GM12878 (cell line): ENCODE measurements around the gene CAPN2. TPM values are rescaled to one million over a fixed set of nuclear protein-coding genes. Genes with fewer than 3 reads are reported as not detected.

Experiments
- ATAC-seq: fragments of 200-7000 bp; cut with Tn5 transposase; 3 replicates; pipeline ENCODE4 v1.9.1; 2020; ENCODE audit warnings: mild to moderate bottlenecking, moderate library complexity
- BruUV-seq: library from RNA; stranded (reverse); fragments of 400-500 nt; replicated peaks from 2 replicates; lab custom pipeline; 2021; lab: Mats Ljungman, UMichigan
- CTCF ChIA-PET: fragments of 300-600 bp; sonication (Branson Sonifier 250); formaldehyde crosslinking; extraction: SDS; loops from one replicate; lab custom pipeline; 2021; ENCODE audit warnings: inconsistent platforms; lab: Yijun Ruan, JAX
- POLR2A ChIA-PET: fragments of 350-600 bp; formaldehyde crosslinking; extraction: SDS; loops from one replicate; lab custom pipeline; 2021; ENCODE audit warnings: inconsistent platforms; lab: Charles Lee
- RAD21 ChIA-PET: fragments of 300-600 bp; sonication (Branson Sonifier 250); formaldehyde crosslinking; loops from one replicate; lab custom pipeline; 2023; ENCODE audit warnings: antibody characterized with exemption; ENCODE audit not compliant: unreplicated experiment; lab: Charles Lee
- SMC1A ChIA-PET: fragments of 300-600 bp; sonication (Branson Sonifier 250); formaldehyde crosslinking; loops from one replicate; lab custom pipeline; 2023; ENCODE audit not compliant: unreplicated experiment, uncharacterized antibody; lab: Charles Lee
- DNase-seq: peaks from one replicate; pipeline ENCODE4 v3.0.0-alpha.2; 2011; ENCODE audit warnings: low read depth, low spot score
- FAIRE-seq: peaks from 3 replicates; lab custom pipeline; 2011; peaks lifted over from hg19 to GRCh38; lab: Jason Lieb, UNC
- H2AFZ ChIP-seq: 2 replicates; pipeline ENCODE4 v1.6.0; 2011; ENCODE audit warnings: low read depth, low read length, control low read depth; ENCODE audit not compliant: control insufficient read depth
- H3K27ac ChIP-seq: 2 replicates; pipeline ENCODE4 v1.5.1; 2011; ENCODE audit warnings: control low read depth; ENCODE audit not compliant: control insufficient read depth, insufficient read depth
- H3K27me3 ChIP-seq, 2 experiments: replicated peaks in 1 of 2; 2 replicates each; pipeline versions ENCODE4 v1.6.0 to v1.6.1; 2011; ENCODE audit warnings: low read length in 1 of 2; ENCODE audit not compliant: control insufficient read depth in 2 of 2, insufficient read depth in 2 of 2
- H3K36me3 ChIP-seq, 2 experiments: 2 replicates each; pipeline ENCODE4 v1.5.1; 2011; ENCODE audit warnings: low read length in 1 of 2; ENCODE audit not compliant: control insufficient read depth in 2 of 2, insufficient read depth in 2 of 2
- H3K4me1 ChIP-seq: 2 replicates; pipeline ENCODE4 v1.6.1; 2011; ENCODE audit warnings: mild to moderate bottlenecking, low read length, moderate library complexity, mixed read lengths; ENCODE audit not compliant: control insufficient read depth, insufficient read depth
- H3K4me2 ChIP-seq: 2 replicates; pipeline ENCODE4 v1.6.0; 2011; ENCODE audit warnings: control low read depth; ENCODE audit not compliant: control insufficient read depth, insufficient read depth
- H3K4me3 ChIP-seq: fragments of 200-600 bp; sonication (generic); 2 replicates; pipeline ENCODE4 v1.5.1; 2016
- H3K79me2 ChIP-seq: 2 replicates; pipeline ENCODE4 v1.6.0; 2011; ENCODE audit warnings: low read length; ENCODE audit not compliant: control insufficient read depth, insufficient read depth
- H3K9ac ChIP-seq: 2 replicates; pipeline ENCODE4 v1.8.0; 2011; ENCODE audit warnings: low read length, control low read depth, mixed read lengths; ENCODE audit not compliant: control insufficient read depth, insufficient read depth
- H3K9me3 ChIP-seq: replicated peaks from 3 replicates; pipeline ENCODE4 v1.5.1; 2011; ENCODE audit warnings: mild to moderate bottlenecking, low read length; ENCODE audit not compliant: control insufficient read depth, insufficient read depth
- H4K20me1 ChIP-seq: 2 replicates; pipeline ENCODE4 v1.6.0; 2011; ENCODE audit not compliant: control insufficient read depth, insufficient read depth
- CHD4 ChIP-seq: fragments of 200-600 bp; sonication (generic); IDR thresholded peaks from 2 replicates; pipeline ENCODE4 v1.6.1; 2016; ENCODE audit warnings: mild to moderate bottlenecking
- EGR1 ChIP-seq, 2 experiments: IDR thresholded peaks; 1 replicate in 1 of 2; 2 replicates in 1 of 2; pipeline ENCODE4 v1.6.1; 2011 to 2012; ENCODE audit warnings: low read depth in 2 of 2, low read length in 2 of 2, borderline replicate concordance in 1 of 2, mild to moderate bottlenecking in 1 of 2, moderate library complexity in 1 of 2
- GABPA ChIP-seq: IDR thresholded peaks from 2 replicates; pipeline ENCODE4 v1.6.1; 2014; ENCODE audit warnings: antibody characterized with exemption, low read depth, mild to moderate bottlenecking, inconsistent platforms
- GATAD2B ChIP-seq: fragments of 450-650 bp; conservative IDR thresholded peaks from 2 replicates; pipeline ENCODE4 v1.6.1; 2017; ENCODE audit warnings: low read depth, mild to moderate bottlenecking, moderate library complexity
- HSF1 ChIP-seq: fragments of 150-350 bp; IDR thresholded peaks from 2 replicates; pipeline ENCODE4 v1.6.1; 2014; ENCODE audit warnings: mild to moderate bottlenecking, low read depth, low read length
- IKZF2 ChIP-seq, 2 experiments: fragments of 450-650 bp; IDR thresholded peaks; 2 replicates each; pipeline ENCODE4 v1.6.1; 2017; ENCODE audit warnings: mild to moderate bottlenecking in 2 of 2, moderate library complexity in 2 of 2
- IRF4 ChIP-seq: IDR thresholded peaks from 2 replicates; pipeline ENCODE4 v1.6.1; 2011; ENCODE audit warnings: low read depth, low read length
- LARP7 ChIP-seq: fragments of 450-650 bp; IDR thresholded peaks from 2 replicates; pipeline ENCODE4 v1.6.1; 2017; ENCODE audit warnings: mild to moderate bottlenecking
- NBN ChIP-seq: fragments of 450-650 bp; IDR thresholded peaks from 2 replicates; pipeline ENCODE4 v1.6.1; 2016
- NR2C1 ChIP-seq: fragments of 450-650 bp; IDR thresholded peaks from 2 replicates; pipeline ENCODE4 v1.6.1; 2017; ENCODE audit warnings: antibody characterized with exemption, mild to moderate bottlenecking, moderate library complexity
- NRF1 ChIP-seq: conservative IDR thresholded peaks from 2 replicates; pipeline ENCODE4 v1.6.1; 2011; ENCODE audit warnings: mild to moderate bottlenecking, low read depth, low read length, improper control_type of control experiment
- SIN3A ChIP-seq: IDR thresholded peaks from 2 replicates; pipeline ENCODE4 v1.6.1; 2012; ENCODE audit warnings: low read depth, low read length, improper control_type of control experiment
- SMARCA5 ChIP-seq: fragments of 450-650 bp; IDR thresholded peaks from 2 replicates; pipeline ENCODE4 v1.6.1; 2017; ENCODE audit warnings: mild to moderate bottlenecking
- SRF ChIP-seq, 2 experiments: IDR thresholded peaks; 2 replicates each; pipeline ENCODE4 v1.6.1; 2011; ENCODE audit warnings: low read depth in 2 of 2, low read length in 2 of 2, mild to moderate bottlenecking in 1 of 2, moderate library complexity in 1 of 2
- TCF3 ChIP-seq: IDR thresholded peaks from 2 replicates; pipeline ENCODE4 v1.6.1; 2012; ENCODE audit warnings: low read depth, mild to moderate bottlenecking, low read length, borderline replicate concordance; ENCODE audit not compliant: insufficient read depth
- ZBED1 ChIP-seq: IDR thresholded peaks from 2 replicates; pipeline ENCODE4 v1.6.1; 2016; ENCODE audit warnings: borderline replicate concordance
- ZNF207 ChIP-seq: fragments of 450-650 bp; IDR thresholded peaks from 2 replicates; pipeline ENCODE4 v1.6.1; 2014; ENCODE audit warnings: antibody characterized with exemption, mild to moderate bottlenecking, borderline replicate concordance
- ZNF687 ChIP-seq: fragments of 450-650 bp; IDR thresholded peaks from 2 replicates; pipeline ENCODE4 v1.6.1; 2017; ENCODE audit warnings: mild to moderate bottlenecking, moderate library complexity
- WGBS: methylation state at CpG from one replicate; pipeline ENCODE4 v1.1.6; 2016; ENCODE audit warnings: low lambda C conversion rate; ENCODE audit not compliant: insufficient replicate concordance, insufficient coverage; ENCODE audit errors: missing lambda C conversion rate; 5-methylcytosine and 5-hydroxymethylcytosine counted together
- in situ Hi-C: fragments of 300-500 bp; cut with MboI; formaldehyde crosslinking; loops from 9 replicates; pipeline ENCODE4 v1.14.3; 2018; ENCODE audit warnings: mixed read lengths
- intact Hi-C: fragments of 100-400 bp; cut with micrococcal nuclease; formaldehyde crosslinking; loops from one replicate; pipeline ENCODE4 v1.14.2; 2022; ENCODE audit not compliant: unreplicated experiment
- polyA plus RNA-seq, 11 experiments: library from polyadenylated mRNA; depleted of rRNA in 4 of 11; unstranded in 6 of 11; stranded (reverse) in 5 of 11; fragments of >200 nt; fragmentation: Nextera tagmentation in 4 of 11; fragmentation: Illumina TruSeq in 1 of 11; extraction: Ambion mirVana in 4 of 11; extraction: Trizol in 1 of 11; gene quantifications; 1 replicate in 1 of 11; 2 replicates in 10 of 11; pipeline versions ENCODE4 v1.2.1 to v1.2.3, GENCODE V29; 2011 to 2016; ENCODE audit warnings: inconsistent platforms in 2 of 11, missing spikeins in 2 of 11, low read depth in 1 of 11
- total RNA-seq, 4 experiments: library from RNA; depleted of rRNA in 3 of 4; stranded (reverse); fragments of >200 nt in 3 of 4; fragmentation: Illumina TruSeq in 1 of 4; extraction: Trizol in 1 of 4; gene quantifications; 2 replicates each; pipeline versions ENCODE4 v1.2.1 to v1.2.3, GENCODE V29; 2013 to 2021

Gene CAPN2
- total and polyA plus RNA-seq, 10 of the 15 experiments (the other 5 are each of a cell fraction or from before 2014, with no cell fraction given), result 6.0 to 21.4 (median 16.6) TPM

GRCh38 chr1:223788746-223789415 lies 76.5 kb downstream of the CAPN2 start (continued):
- TF ChIP-seq ZNF687 (no peak), NBN (no peak), HSF1 (no peak)

GRCh38 chr1:223792046-223792445 lies 79.7 kb downstream of the CAPN2 start:
- Histone ChIP-seq H3K27me3 (no peaks in the 10 kb centered on the region), H3K4me3 (no peak overlapping the region), H3K4me1 (no peaks in the 10 kb centered on the region), H3K9me3 (no peaks in the 10 kb centered on the region), H3K36me3 (no peaks in the 10 kb centered on the region; a peak in 3 of 4 replicates), H3K4me2 (no peak overlapping the region), H3K9ac (no peak overlapping the region), H3K79me2 (no peaks in the 10 kb centered on the region), H4K20me1 (no peaks in the 10 kb centered on the region), H2AFZ (no peak overlapping the region), H3K27ac (no peak overlapping the region)
- SMC1A ChIA-PET, result interaction anchor here (0.7 to 1.0 kb wide), 2 partner anchors 93 to 863 kb away, joined by 3 read pairs; no protein-coding TSS in a partner anchor
- FAIRE-seq (no peak), ATAC-seq (no peak), DNase-seq (no peak)
- intact Hi-C loops (no loop called here), in situ Hi-C loops (no loop called here)
- POLR2A ChIA-PET, result no interaction called here
- CTCF ChIA-PET, result interaction anchor here (1.3 kb wide), 1 partner anchor 11 kb away, joined by 3 read pairs; no protein-coding TSS in a partner anchor
- no peak for TF ChIP-seq GATAD2B
- TF ChIP-seq LARP7, result no peak
- TF ChIP-seq ZNF207, result no peak
- no peak for TF ChIP-seq SRF (IDR thresholded peaks at IDR 0.05; ENCODE audit: low read depth in 2 of 2, low read length in 2 of 2)
- no peak for TF ChIP-seq CHD4
- no peak for TF ChIP-seq NR2C1
- TF ChIP-seq GABPA, result no peak
- no peak for TF ChIP-seq ZBED1
- no peak for TF ChIP-seq SIN3A
- no peak for TF ChIP-seq NRF1
- no peak for TF ChIP-seq SMARCA5
- no peak for TF ChIP-seq EGR1 (IDR thresholded peaks at IDR 0.05; ENCODE audit: borderline replicate concordance in 1 of 2, low read depth in 2 of 2, low read length in 2 of 2)
- no peak for TF ChIP-seq IKZF2 (IDR thresholded peaks at IDR 0.05)
- TF ChIP-seq TCF3, result no peak
- TF ChIP-seq IRF4, result no peak
- RAD21 ChIA-PET, result no interaction called here
- BruUV-seq, result no TSS peak
- WGBS, result 7% methylated on average over 2 of the region's 2 CpGs
